K562 (cell line): ENCODE results near the gene MIDN. TPM values are rescaled to one million over a fixed set of nuclear protein-coding genes. Genes with fewer than 3 reads are reported as not detected.
A peak's percentile ranks its signal among the peaks of the same experiment; 100 is the strongest.
"Not testable (repeated sequence)": the region's sequence is repeated elsewhere in the genome, so short reads cannot be mapped to it uniquely, and the experiment has no call there.

Experiments used
- ATAC-seq: fragments of 200-7000 bp; cut with Tn5 transposase; 3 replicates; pipeline ENCODE4 v1.9.1; 2020; ENCODE audit warnings: moderate library complexity
- BruUV-seq: library from RNA; stranded (reverse); fragments of 400-500 nt; replicated peaks from 2 replicates; lab custom pipeline; 2021; lab: Mats Ljungman, UMichigan
- CTCF ChIA-PET: fragments of 300-600 bp; formaldehyde crosslinking; extraction: SDS; loops from one replicate; lab custom pipeline; 2021; ENCODE audit warnings: low intra/inter-chr PET ratio; lab: Yijun Ruan, JAX
- POLR2A ChIA-PET: fragments of 300-600, 350-650 bp; sonication (Branson Sonifier 250); formaldehyde crosslinking; extraction: SDS; loops from one replicate; lab custom pipeline; 2021; ENCODE audit warnings: antibody characterized with exemption, inconsistent platforms; lab: Yijun Ruan, JAX
- DNase-seq, 4 experiments: peaks; one replicate each; pipeline versions ENCODE4 v3.0.0 to v3.0.0-alpha.2; 2011 to 2018; ENCODE audit warnings: low spot score in 3 of 4, mixed read lengths in 3 of 4; ENCODE audit errors: extremely low read depth in 1 of 4
- FAIRE-seq: peaks from 2 replicates; lab custom pipeline; 2011; peaks lifted over from hg19 to GRCh38; lab: Jason Lieb, UNC
- H2AFZ ChIP-seq: 2 replicates; pipeline ENCODE4 v1.6.0; 2011; ENCODE audit warnings: low read depth, low read length, control low read depth, inconsistent platforms
- H3K27ac ChIP-seq: fragments of 200-600 bp; 3 replicates; pipeline ENCODE4 v1.8.0; 2011; ENCODE audit warnings: low read depth, mild to moderate bottlenecking, control low read depth, inconsistent platforms, low read length, moderate library complexity, mixed read lengths; ENCODE audit errors: extremely low read depth
- H3K27me3 ChIP-seq, 2 experiments: fragments of 300-600 bp in 1 of 2; 2 replicates in 1 of 2; 3 replicates in 1 of 2; pipeline versions ENCODE4 v1.6.0 to v1.8.0; 2011; ENCODE audit warnings: inconsistent platforms in 2 of 2, low read length in 2 of 2, mild to moderate bottlenecking in 1 of 2, mixed read lengths in 1 of 2, moderate library complexity in 1 of 2; ENCODE audit not compliant: control insufficient read depth in 2 of 2, insufficient read depth in 2 of 2
- H3K36me3 ChIP-seq: fragments of 300-600 bp; 3 replicates; pipeline ENCODE4 v1.8.0; 2011; ENCODE audit warnings: mild to moderate bottlenecking, low read length, inconsistent platforms; ENCODE audit not compliant: control insufficient read depth, insufficient read depth
- H3K4me1 ChIP-seq, 2 experiments: fragments of 200-600 bp in 1 of 2; replicated peaks in 1 of 2; 2 replicates in 1 of 2; 3 replicates in 1 of 2; pipeline versions ENCODE4 v1.5.1 to v1.8.0; 2011; ENCODE audit warnings: inconsistent platforms in 2 of 2, low read length in 2 of 2, mild to moderate bottlenecking in 1 of 2, mixed read lengths in 1 of 2, moderate library complexity in 1 of 2; ENCODE audit not compliant: control insufficient read depth in 2 of 2, insufficient read depth in 2 of 2
- H3K4me2 ChIP-seq: 2 replicates; pipeline ENCODE4 v1.6.1; 2011; ENCODE audit warnings: low read length, control low read depth, inconsistent platforms, mixed read lengths; ENCODE audit not compliant: insufficient read depth
- H3K4me3 ChIP-seq: fragments of 200-600 bp; sonication (generic), shearing (Covaris generic); 2 replicates; pipeline ENCODE4 v1.5.1; 2016; ENCODE audit warnings: control low read depth, inconsistent platforms
- H3K79me2 ChIP-seq: fragments of 200-600 bp; 3 replicates; pipeline ENCODE4 v1.8.0; 2011; ENCODE audit warnings: low read length, inconsistent platforms; ENCODE audit not compliant: control insufficient read depth, insufficient read depth
- H3K9ac ChIP-seq, 2 experiments: 2 replicates each; pipeline versions ENCODE4 v1.6.0 to v1.6.1; 2011; ENCODE audit warnings: low read depth in 2 of 2, low read length in 2 of 2, control low read depth in 1 of 2, inconsistent platforms in 1 of 2, mild to moderate bottlenecking in 1 of 2, mixed read lengths in 1 of 2; ENCODE audit not compliant: insufficient read depth in 1 of 2
- H3K9me1 ChIP-seq: one replicate; pipeline ENCODE4 v1.6.0; 2011; ENCODE audit warnings: inconsistent platforms, mild to moderate bottlenecking, low read length, moderate library complexity; ENCODE audit not compliant: control insufficient read depth, insufficient read depth
- H3K9me3 ChIP-seq: replicated peaks from 2 replicates; pipeline ENCODE4 v1.5.1; 2011; ENCODE audit warnings: low read depth, low read length, inconsistent platforms; ENCODE audit not compliant: control insufficient read depth, insufficient read depth
- H4K20me1 ChIP-seq: replicated peaks from 2 replicates; pipeline ENCODE4 v1.6.1; 2011; ENCODE audit warnings: low read length, inconsistent platforms, mixed read lengths; ENCODE audit not compliant: control insufficient read depth, insufficient read depth
- ADNP ChIP-seq: fragments of 200-800 bp; sonication (Bioruptor generic); IDR thresholded peaks from 2 replicates; pipeline ENCODE4 v1.6.1; 2016; ENCODE audit warnings: missing genetic modification characterization, missing compliant biosample characterization
- BCOR ChIP-seq: fragments of 450-650 bp; IDR thresholded peaks from 2 replicates; pipeline ENCODE4 v1.6.1; 2016
- CSDE1 ChIP-seq, 2 experiments: fragments of 450-650 bp; IDR thresholded peaks; 2 replicates each; pipeline ENCODE4 v1.6.1; 2016; ENCODE audit warnings: mild to moderate bottlenecking in 1 of 2
- DIDO1 ChIP-seq: fragments of 450-650 bp; IDR thresholded peaks from 2 replicates; pipeline ENCODE4 v1.6.1; 2016; ENCODE audit warnings: low read depth, missing biosample characterization, missing genetic modification characterization
- GABPA ChIP-seq: fragments of 200-800 bp; sonication (Bioruptor generic); conservative IDR thresholded peaks from 2 replicates; pipeline ENCODE4 v1.6.1; 2016; ENCODE audit warnings: low read depth, missing genetic modification characterization, missing compliant biosample characterization
- KDM1A ChIP-seq, 2 experiments: fragments of 450-650 bp; IDR thresholded peaks; 2 replicates each; pipeline ENCODE4 v1.6.1; 2016; ENCODE audit warnings: mild to moderate bottlenecking in 2 of 2
- KDM5B ChIP-seq: fragments of 200-600 bp; sonication (generic); IDR thresholded peaks from 2 replicates; pipeline ENCODE4 v1.6.1; 2012; ENCODE audit warnings: low read depth, mild to moderate bottlenecking, moderate library complexity, low read length, control low read depth, inconsistent platforms; ENCODE audit not compliant: insufficient replicate concordance
- PHB2 ChIP-seq: fragments of 450-650 bp; IDR thresholded peaks from 2 replicates; pipeline ENCODE4 v1.6.1; 2017; ENCODE audit warnings: low read depth
- POLR2B ChIP-seq: fragments of 450-650 bp; IDR thresholded peaks from 2 replicates; pipeline ENCODE4 v1.6.1; 2018; ENCODE audit warnings: low read depth; ENCODE audit not compliant: partially characterized antibody
- SETDB1 ChIP-seq: IDR thresholded peaks from one replicate; pipeline ENCODE4 v1.6.1; 2012; ENCODE audit warnings: low read length, control low read depth, inconsistent platforms
- SMC3 ChIP-seq: conservative IDR thresholded peaks from 2 replicates; pipeline ENCODE4 v1.6.1; 2011; ENCODE audit warnings: low read depth, low read length, improper control_type of control experiment; ENCODE audit not compliant: insufficient read depth
- WGBS: fragments of 100-300 bp; shearing (Covaris generic); methylation state at CpG from one replicate; pipeline ENCODE4 v1.1.6; 2016; ENCODE audit warnings: low coverage, mixed read lengths; ENCODE audit not compliant: insufficient coverage; ENCODE audit errors: missing lambda C conversion rate; 5-methylcytosine and 5-hydroxymethylcytosine counted together
- in situ Hi-C: fragments of 300-500 bp; cut with MboI; formaldehyde crosslinking; loops from 4 replicates; pipeline ENCODE4 v1.15.0; 2018; ENCODE audit warnings: inconsistent platforms, mixed read lengths
- intact Hi-C: fragments of 100-400 bp; cut with micrococcal nuclease; formaldehyde crosslinking; loops from 2 replicates; pipeline ENCODE4 v1.14.2; 2022
- polyA plus RNA-seq, 8 experiments: library from polyadenylated mRNA; depleted of rRNA in 4 of 8; stranded (reverse) in 5 of 8; unstranded in 3 of 8; fragments of >200 nt; fragmentation: Nextera tagmentation in 2 of 8; fragmentation: Illumina TruSeq in 1 of 8; extraction: Ambion mirVana in 2 of 8; extraction: Trizol in 1 of 8; gene quantifications; 2 replicates each; pipeline versions ENCODE4 v1.2.1 to v1.2.3, GENCODE V29; 2011 to 2014; ENCODE audit warnings: inconsistent platforms in 1 of 8, missing spikeins in 1 of 8
- total RNA-seq, 7 experiments: library from RNA; depleted of rRNA in 6 of 7; stranded (reverse); fragments of >200 nt in 6 of 7; fragmentation: Illumina TruSeq in 2 of 7; extraction: Trizol in 2 of 7; gene quantifications; 2 replicates each; pipeline versions ENCODE4 v1.2.1 to v1.2.3, GENCODE V29; 2011 to 2021; ENCODE audit warnings: low replicate concordance in 1 of 7
- TF ChIP-seq, protein P1 (sequence below): sonication (generic); formaldehyde crosslinking; IDR thresholded peaks from 2 replicates; pipeline ENCODE4 v1.8.0; 2022; ENCODE audit warnings: mild to moderate bottlenecking, low read depth, missing genetic modification reagents

The MIDN gene
- total and polyA plus RNA-seq, 9 of the 15 experiments (the other 6 are each of a cell fraction or from before 2014, with no cell fraction given) = 0.17 to 120 (median 10.1) TPM

DNA sequence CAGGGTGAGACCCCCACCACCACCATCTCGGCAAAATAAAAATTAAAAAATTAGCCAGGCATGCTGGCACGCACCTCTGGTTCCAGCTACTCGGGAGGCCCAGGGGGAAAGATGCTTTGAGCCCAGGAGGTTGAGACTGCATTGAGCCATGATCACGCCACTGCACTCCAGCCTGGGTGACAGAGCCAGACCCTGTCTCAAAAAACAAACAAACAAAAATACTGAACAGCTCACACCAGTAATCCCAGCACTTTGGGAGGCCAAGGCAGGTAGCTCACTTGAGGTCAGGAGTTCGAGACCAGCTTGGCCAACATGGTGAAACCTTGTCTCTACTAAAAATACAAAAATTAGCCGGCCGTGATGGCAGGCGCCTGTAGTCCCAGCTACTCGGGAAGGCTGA, 57.0 kb downstream of the MIDN start:
- WGBS = 60% methylated on average over 8 of the region's 9 CpGs
- Histone ChIP-seq H3K4me1 (peaks cover 6 to 53% of the 10 kb centered on the region in 2 experiments), H3K79me2 (peaks cover 16% of the 10 kb centered on the region; the same call in 2 of the 3 replicates), H3K9ac (peak overlapping the region in 1 of 2 experiments; percentile 13; a peak in 1 of 4 replicates)
- FAIRE-seq, H3K4me3 ChIP-seq, BruUV-seq, DNase-seq, H2AFZ ChIP-seq, H3K4me2 ChIP-seq, CTCF ChIA-PET, ATAC-seq, H3K27ac ChIP-seq, H4K20me1 ChIP-seq, intact Hi-C loops, POLR2A ChIA-PET, H3K36me3 ChIP-seq, in situ Hi-C loops, H3K9me1 ChIP-seq, H3K9me3 ChIP-seq, H3K27me3 ChIP-seq: not testable (repeated sequence)

DNA sequence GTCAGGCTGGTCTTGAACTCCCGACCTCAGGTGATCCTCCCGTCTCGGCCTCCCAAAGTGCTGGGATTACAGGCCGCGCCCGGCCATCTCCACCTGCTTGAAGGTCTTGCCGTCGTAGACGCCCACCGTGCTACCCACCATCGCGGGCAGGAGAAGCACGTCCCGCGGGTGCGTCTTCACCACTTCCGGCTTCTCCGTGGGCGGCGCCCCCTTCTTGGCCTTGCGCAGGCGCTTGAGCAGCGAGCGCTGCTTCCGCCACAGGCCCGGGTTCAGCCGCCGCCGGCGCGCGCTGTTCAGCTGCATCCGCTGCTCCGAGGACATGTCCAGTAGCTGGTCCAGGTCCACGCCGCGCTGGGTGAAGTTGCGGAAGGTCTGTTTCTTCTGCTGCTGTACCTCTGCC, 58.9 kb downstream of the MIDN start:
- peaks cover 16% of the 10 kb centered on the region; the same call in 2 of the 3 replicates for H3K79me2 ChIP-seq
- intact Hi-C loops = no loop called here
- no peaks in the 10 kb centered on the region for H3K36me3 ChIP-seq
- H3K4me3 ChIP-seq = peak overlapping the region; percentile 56
- peak overlapping the region; percentile 79 to 93 for H3K9ac ChIP-seq
- no peaks in the 10 kb centered on the region for H3K27me3 ChIP-seq
- H3K27ac ChIP-seq = peak overlapping the region; percentile 78
- 19% methylated on average over 25 of the region's 38 CpGs for WGBS
- DNase-seq (peak; percentile 86 to 91 (median 88)), FAIRE-seq (no peak), ATAC-seq (peak; percentile 85)
- H3K4me1 ChIP-seq = peaks cover 6 to 65% of the 10 kb centered on the region in 2 experiments
- peak overlapping the region; percentile 95 for H3K4me2 ChIP-seq
- H3K9me1 ChIP-seq = no peaks in the 10 kb centered on the region
- ChIA-PET CTCF (interaction anchor here (1.0 kb wide), 1 partner anchor 9 kb away, joined by 3 read pairs; no protein-coding TSS in a partner anchor), POLR2A (interaction anchor here (0.5 to 1.6 kb wide), 7 partner anchors 10 to 65 kb away, joined by 3 to 5 read pairs (median 4); no protein-coding TSS in a partner anchor)
- no TSS peak for BruUV-seq
- H2AFZ ChIP-seq = peak overlapping the region; percentile 91
- in situ Hi-C loops = no loop called here
- H4K20me1 ChIP-seq = peaks cover 8% of the 10 kb centered on the region; the same call in 1 of the 2 replicates
- no peaks in the 10 kb centered on the region for H3K9me3 ChIP-seq
- TF ChIP-seq, protein P1, sequence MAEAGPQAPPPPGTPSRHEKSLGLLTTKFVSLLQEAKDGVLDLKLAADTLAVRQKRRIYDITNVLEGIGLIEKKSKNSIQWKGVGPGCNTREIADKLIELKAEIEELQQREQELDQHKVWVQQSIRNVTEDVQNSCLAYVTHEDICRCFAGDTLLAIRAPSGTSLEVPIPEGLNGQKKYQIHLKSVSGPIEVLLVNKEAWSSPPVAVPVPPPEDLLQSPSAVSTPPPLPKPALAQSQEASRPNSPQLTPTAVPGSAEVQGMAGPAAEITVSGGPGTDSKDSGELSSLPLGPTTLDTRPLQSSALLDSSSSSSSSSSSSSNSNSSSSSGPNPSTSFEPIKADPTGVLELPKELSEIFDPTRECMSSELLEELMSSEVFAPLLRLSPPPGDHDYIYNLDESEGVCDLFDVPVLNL (CRISPR knock-in tag) = no peak
- peak; percentile 44 for TF ChIP-seq POLR2B
- TF ChIP-seq KDM1A (IDR thresholded peaks at IDR 0.05) = peak in 1 of 2 experiments; percentile 11; a peak in 1 of 4 replicates
- peak; percentile 76 for TF ChIP-seq GABPA (tag)
- TF ChIP-seq PHB2 = no peak
- 0 out of 2 replicates have a peak, but pooled peaks have one; percentile 72 for TF ChIP-seq ADNP (tag)
- TF ChIP-seq CSDE1 (IDR thresholded peaks at IDR 0.05) = no peak
- TF ChIP-seq KDM5B = peak; percentile 49
- TF ChIP-seq BCOR = peak; percentile 54
- TF ChIP-seq DIDO1 (tag) = no peak
- TF ChIP-seq SMC3 = no peak
- TF ChIP-seq SETDB1 = no peak
